Measurements from ENCODE around the gene NLRP8. TPM values are rescaled to one million over a fixed set of nuclear protein-coding genes. Genes with fewer than 3 reads are reported as not detected.

The NLRP8 gene
- not detected for polyA plus RNA-seq (2012; ENCODE audit: low read depth, missing spikeins)

GRCh38 chr19:55947532-55947931 is at the start of gene NLRP8:
TSS of gene NLRP8 (plus strand) at chr19:55947832.
- TF ChIP-seq POU2F2 (IDR thresholded peaks at IDR 0.05; ENCODE audit: low read depth, low read length), result no peak
- no peak for TF ChIP-seq POLR2A (IDR thresholded peaks at IDR 0.05; ENCODE audit: low read depth, low read length)
- TF ChIP-seq TAF1 (IDR thresholded peaks at IDR 0.05; ENCODE audit: low read depth, low read length), result no peak
- TF ChIP-seq SPI1 (IDR thresholded peaks at IDR 0.05; ENCODE audit: low read depth, low read length), result no peak
- TF ChIP-seq POLR2AphosphoS5 (IDR thresholded peaks at IDR 0.05; ENCODE audit: low read depth, low read length), result no peak
- TF ChIP-seq PAX5 (IDR thresholded peaks at IDR 0.05; ENCODE audit: insufficient read depth, low read length, severe bottlenecking), result no peak
- DNase-seq (ENCODE audit: insufficient read length, low spot score), result no peak
- no peak for FAIRE-seq

- no peak for FAIRE-seq
- no peak for TF ChIP-seq POLR2A (IDR thresholded peaks at IDR 0.05; ENCODE audit: low read depth, low read length)
- TF ChIP-seq TAF1 (IDR thresholded peaks at IDR 0.05; ENCODE audit: low read depth, low read length), result no peak
- TF ChIP-seq PAX5 (IDR thresholded peaks at IDR 0.05; ENCODE audit: insufficient read depth, low read length, severe bottlenecking), result no peak
- DNase-seq (ENCODE audit: insufficient read length, low spot score), result no peak
These were observed 48.7 kb upstream of the NLRP8 start for GRCh38 chr19:55898911-55899310.

DNA sequence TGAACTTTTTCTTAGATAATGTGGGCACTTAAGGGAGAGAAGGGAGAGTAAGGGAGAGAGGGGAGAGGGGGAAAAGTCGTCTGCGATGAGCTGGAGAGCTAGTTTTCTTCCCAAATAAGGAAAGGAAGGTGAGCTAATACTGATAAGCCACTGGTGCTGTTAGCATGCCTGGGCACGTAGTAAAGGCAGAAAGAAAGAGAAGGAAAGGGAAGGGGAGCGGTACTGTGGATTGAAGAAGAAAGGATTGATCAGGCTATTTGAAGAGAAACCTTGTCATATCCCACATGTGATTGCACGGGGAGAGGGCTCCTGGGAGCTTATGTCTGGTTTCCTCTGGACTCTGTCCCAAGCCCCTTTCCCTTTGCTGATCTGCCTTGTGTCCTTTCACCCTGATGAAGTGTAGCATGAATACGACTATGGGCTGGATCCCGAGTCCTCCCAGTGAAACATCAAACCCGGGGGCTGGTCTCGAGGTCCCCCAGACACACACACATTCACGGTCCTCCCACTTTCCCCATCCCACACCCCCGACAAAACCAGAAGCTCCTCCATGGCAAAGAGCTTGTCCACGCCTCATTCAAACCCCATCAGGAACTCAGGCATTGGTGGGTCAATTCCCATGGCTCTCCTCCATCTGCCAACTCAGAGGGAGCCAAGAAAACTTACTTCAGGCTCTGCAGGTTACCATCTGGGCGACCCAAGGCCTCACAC is 46.1 kb upstream of the NLRP8 start:
- no peak for DNase-seq (ENCODE audit: insufficient read length, low spot score)
- no peak for FAIRE-seq
- no peak for TF ChIP-seq SPI1 (IDR thresholded peaks at IDR 0.05; ENCODE audit: low read depth, low read length)
- TF ChIP-seq POLR2AphosphoS5 (IDR thresholded peaks at IDR 0.05; ENCODE audit: low read depth, low read length), result no peak
- no peak for TF ChIP-seq POLR2A (IDR thresholded peaks at IDR 0.05; ENCODE audit: low read depth, low read length)
- TF ChIP-seq TAF1 (IDR thresholded peaks at IDR 0.05; ENCODE audit: low read depth, low read length), result no peak
- TF ChIP-seq POU2F2 (IDR thresholded peaks at IDR 0.05; ENCODE audit: low read depth, low read length), result no peak
- no peak for TF ChIP-seq PAX5 (IDR thresholded peaks at IDR 0.05; ENCODE audit: insufficient read depth, low read length, severe bottlenecking)

GRCh38 chr19:55902080-55902751 is 45.4 kb upstream of the NLRP8 start:
- no peak for FAIRE-seq
- no peak for DNase-seq (ENCODE audit: insufficient read length, low spot score)
- TF ChIP-seq TAF1 (IDR thresholded peaks at IDR 0.05; ENCODE audit: low read depth, low read length) (no peak), POLR2A (IDR thresholded peaks at IDR 0.05; ENCODE audit: low read depth, low read length) (no peak), PAX5 (IDR thresholded peaks at IDR 0.05; ENCODE audit: insufficient read depth, low read length, severe bottlenecking) (no peak), SPI1 (IDR thresholded peaks at IDR 0.05; ENCODE audit: low read depth, low read length) (no peak)

DNA sequence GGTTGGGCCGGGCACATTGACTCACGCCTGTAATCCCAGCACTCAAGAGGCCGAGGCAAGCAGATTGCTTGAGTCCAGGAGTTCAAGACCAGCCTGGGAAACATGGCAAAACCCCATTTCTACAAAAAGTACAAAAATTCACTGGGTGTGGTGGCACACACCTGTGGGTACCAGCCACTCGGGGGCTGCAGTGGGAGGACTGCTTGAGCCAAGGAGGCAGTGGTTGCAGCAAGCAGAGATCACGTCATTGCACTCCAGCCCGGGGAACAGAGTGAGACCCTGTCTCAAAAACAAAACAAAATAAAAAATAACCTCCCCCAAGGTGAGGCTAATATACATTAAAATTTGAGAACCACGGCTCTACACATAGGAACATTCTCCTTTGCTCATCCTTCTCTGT is 40.3 kb upstream of the NLRP8 start:
- TF ChIP-seq PAX5 (IDR thresholded peaks at IDR 0.05; ENCODE audit: insufficient read depth, low read length, severe bottlenecking) (no peak), SPI1 (IDR thresholded peaks at IDR 0.05; ENCODE audit: low read depth, low read length) (no peak), POU2F2 (IDR thresholded peaks at IDR 0.05; ENCODE audit: low read depth, low read length) (no peak)
- DNase-seq (ENCODE audit: insufficient read length, low spot score) (no peak), FAIRE-seq (no peak)

DNA sequence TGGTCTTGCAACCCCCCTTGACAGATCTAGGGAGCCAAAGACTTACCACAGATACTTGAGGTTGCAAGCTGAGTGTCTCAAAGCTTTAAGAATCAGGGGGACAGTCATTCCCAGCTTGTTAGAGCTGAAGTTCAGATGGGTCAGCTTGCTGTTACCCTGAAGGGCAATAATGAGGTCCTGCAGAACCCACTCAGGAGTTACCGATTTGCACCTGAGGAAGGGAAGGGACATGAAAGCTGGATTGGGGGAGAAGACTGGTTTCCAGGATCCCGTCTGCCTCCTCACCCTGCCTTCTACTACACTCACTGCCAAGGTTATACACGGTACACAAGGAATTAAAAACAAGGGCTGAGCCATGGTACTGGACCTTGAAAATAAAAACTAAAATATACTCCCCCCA is 39.9 kb upstream of the NLRP8 start:
- TF ChIP-seq POLR2AphosphoS5 (IDR thresholded peaks at IDR 0.05; ENCODE audit: low read depth, low read length) (no peak), POLR2A (IDR thresholded peaks at IDR 0.05; ENCODE audit: low read depth, low read length) (no peak), SPI1 (IDR thresholded peaks at IDR 0.05; ENCODE audit: low read depth, low read length) (no peak)
- DNase-seq (ENCODE audit: insufficient read length, low spot score), result no peak
- no peak for FAIRE-seq

DNA sequence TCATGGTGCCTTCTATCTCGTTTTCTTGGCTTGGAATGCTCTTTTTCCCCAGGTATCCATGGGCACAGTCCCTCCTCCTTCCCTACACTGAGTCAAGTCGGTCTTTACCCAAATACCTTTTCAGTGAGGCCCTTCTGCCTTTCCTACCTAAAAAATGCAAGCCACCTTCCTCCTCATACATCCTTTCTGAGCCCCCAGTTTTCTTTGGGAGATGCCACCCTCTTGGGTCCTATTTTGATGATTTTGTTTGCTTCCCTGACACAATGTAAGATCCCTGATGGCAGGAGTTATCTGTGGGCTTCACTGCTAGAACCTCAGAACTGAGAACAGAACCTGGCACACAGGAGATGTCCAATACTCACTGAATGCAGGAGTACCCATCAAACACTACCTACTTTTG is 37.8 kb upstream of the NLRP8 start:
- DNase-seq (ENCODE audit: insufficient read length, low spot score), result no peak
- no peak for TF ChIP-seq TAF1 (IDR thresholded peaks at IDR 0.05; ENCODE audit: low read depth, low read length)
- TF ChIP-seq POLR2AphosphoS5 (IDR thresholded peaks at IDR 0.05; ENCODE audit: low read depth, low read length), result no peak
- TF ChIP-seq POLR2A (IDR thresholded peaks at IDR 0.05; ENCODE audit: low read depth, low read length), result no peak
- TF ChIP-seq POU2F2 (IDR thresholded peaks at IDR 0.05; ENCODE audit: low read depth, low read length), result no peak
- TF ChIP-seq PAX5 (IDR thresholded peaks at IDR 0.05; ENCODE audit: insufficient read depth, low read length, severe bottlenecking), result no peak
- TF ChIP-seq SPI1 (IDR thresholded peaks at IDR 0.05; ENCODE audit: low read depth, low read length), result no peak
- FAIRE-seq, result no peak

- DNase-seq (ENCODE audit: insufficient read length, low spot score), result no peak
- TF ChIP-seq TAF1 (IDR thresholded peaks at IDR 0.05; ENCODE audit: low read depth, low read length) (no peak), POLR2AphosphoS5 (IDR thresholded peaks at IDR 0.05; ENCODE audit: low read depth, low read length) (no peak), POLR2A (IDR thresholded peaks at IDR 0.05; ENCODE audit: low read depth, low read length) (no peak), SPI1 (IDR thresholded peaks at IDR 0.05; ENCODE audit: low read depth, low read length) (no peak), PAX5 (IDR thresholded peaks at IDR 0.05; ENCODE audit: insufficient read depth, low read length, severe bottlenecking) (no peak), POU2F2 (IDR thresholded peaks at IDR 0.05; ENCODE audit: low read depth, low read length) (no peak)
- no peak for FAIRE-seq
These were observed 34.7 kb upstream of the NLRP8 start for GRCh38 chr19:55912916-55913315.

GRCh38 chr19:55913643-55914268 is 33.9 kb upstream of the NLRP8 start:
- FAIRE-seq (no peak), DNase-seq (ENCODE audit: insufficient read length, low spot score) (no peak)

More at GRCh38 chr19:55913643-55914268, 33.9 kb upstream of the NLRP8 start:
- TF ChIP-seq POLR2AphosphoS5 (IDR thresholded peaks at IDR 0.05; ENCODE audit: low read depth, low read length) (no peak), POLR2A (IDR thresholded peaks at IDR 0.05; ENCODE audit: low read depth, low read length) (no peak), PAX5 (IDR thresholded peaks at IDR 0.05; ENCODE audit: insufficient read depth, low read length, severe bottlenecking) (no peak), TAF1 (IDR thresholded peaks at IDR 0.05; ENCODE audit: low read depth, low read length) (no peak), SPI1 (IDR thresholded peaks at IDR 0.05; ENCODE audit: low read depth, low read length) (no peak), POU2F2 (IDR thresholded peaks at IDR 0.05; ENCODE audit: low read depth, low read length) (no peak)

Measured in GM12891 (cell line).